HK-2 (cell line): ENCODE measurements around the gene TRAM2.

Source experiments
- DNase-seq: peaks from one replicate; pipeline ENCODE4 v3.0.0-alpha.2; 2018; ENCODE audit not compliant: unreplicated experiment

TRAM2 gene

GRCh38 chr6:52594221-52594620, 17.4 kb upstream of the TRAM2 start:
- no peak for DNase-seq

DNA sequence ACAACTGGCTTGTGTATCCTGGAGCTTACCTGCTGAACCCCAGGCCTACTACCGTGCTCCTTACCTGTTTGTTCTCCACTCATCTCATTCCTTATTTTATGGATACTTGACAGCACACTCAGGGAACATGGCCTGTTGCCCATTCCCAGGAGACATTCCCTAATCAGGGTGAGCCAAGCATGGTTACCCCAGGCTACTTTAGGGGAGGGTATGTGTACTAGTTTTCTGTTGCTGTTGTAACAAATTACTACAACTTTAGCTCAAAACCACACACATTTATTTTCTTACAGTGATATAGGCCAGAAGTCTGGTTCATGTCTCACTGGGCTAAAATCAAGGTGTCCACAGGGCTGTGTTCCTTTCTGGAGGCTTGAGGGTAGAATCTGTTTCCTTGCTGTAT, 15.0 kb upstream of the TRAM2 start:
- no peak for DNase-seq

- no peak for DNase-seq
Observed at GRCh38 chr6:52590152-52590891, 13.5 kb upstream of the TRAM2 start.

DNA sequence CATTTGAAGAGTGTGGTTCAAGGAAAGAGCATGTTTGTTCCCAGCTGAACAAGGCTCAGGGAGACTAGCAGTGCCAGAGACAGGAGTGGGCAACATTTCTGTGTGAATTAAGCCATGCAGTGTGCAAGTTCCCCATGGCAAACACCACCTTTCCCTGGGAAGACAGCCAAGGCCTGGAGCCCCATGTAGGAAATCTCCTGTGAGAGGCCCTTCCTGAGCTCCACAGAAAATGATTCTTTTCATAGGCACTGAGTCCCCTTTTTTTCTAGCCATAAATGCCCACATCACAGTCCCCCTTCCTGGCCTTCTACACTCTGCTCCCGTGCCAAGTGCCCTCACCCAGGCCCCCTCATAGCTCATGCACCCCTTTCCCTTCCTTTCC, 11.8 kb upstream of the TRAM2 start:
- no peak for DNase-seq

DNA sequence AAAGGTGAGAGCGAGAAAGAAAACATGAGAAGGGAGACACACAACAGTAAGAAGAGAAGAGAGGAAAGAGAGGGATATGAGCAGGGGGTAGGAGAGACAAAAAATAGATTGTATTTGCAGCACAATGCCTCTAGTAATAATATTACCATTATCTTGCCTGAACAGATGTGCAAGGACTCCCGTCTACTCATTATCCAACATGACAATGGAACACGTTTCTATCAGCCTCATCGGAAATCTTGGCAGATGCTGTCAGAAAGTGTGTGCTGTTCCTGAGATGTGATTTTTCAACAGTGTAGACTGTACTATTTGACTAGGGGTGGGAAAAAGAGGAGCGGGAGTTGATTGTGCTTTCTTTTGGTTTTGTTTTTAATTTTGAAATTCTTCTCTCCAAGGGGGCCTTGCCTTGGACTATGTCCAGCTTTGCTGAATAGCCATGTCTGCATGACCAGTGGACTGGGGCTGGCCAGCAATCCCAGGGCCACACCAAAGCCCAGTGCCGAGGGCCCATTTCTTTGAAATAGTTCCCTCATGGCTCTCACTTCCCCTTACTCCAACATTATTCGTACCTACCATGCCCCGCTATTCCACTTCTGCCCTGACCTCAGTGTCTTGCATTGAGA, 11.3 kb upstream of the TRAM2 start:
- DNase-seq = no peak

- DNase-seq = no peak
Observed at GRCh38 chr6:52587001-52587400, 10.1 kb upstream of the TRAM2 start.

GRCh38 chr6:52584203-52584602, 7.3 kb upstream of the TRAM2 start:
- DNase-seq = no peak

DNA sequence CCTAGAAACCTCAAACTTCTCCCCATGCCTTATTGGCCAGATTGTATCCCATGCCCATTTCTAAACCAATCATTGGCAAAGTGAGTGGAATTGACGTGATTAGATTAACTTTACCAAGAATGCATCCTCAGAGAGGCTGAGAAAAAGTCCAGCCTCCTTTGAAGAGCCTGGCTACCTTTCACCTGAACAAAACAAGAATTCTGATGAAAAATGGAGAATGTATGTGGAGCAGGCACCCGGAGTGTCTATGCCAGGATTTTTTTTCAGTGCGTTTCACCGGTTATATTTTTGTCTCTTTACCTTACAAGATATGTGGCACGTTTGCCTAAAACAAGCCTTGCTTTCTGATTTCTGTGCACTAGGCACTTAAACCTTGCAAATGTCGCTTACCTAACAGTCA, 6.1 kb upstream of the TRAM2 start:
- no peak for DNase-seq

GRCh38 chr6:52582446-52582845, 5.6 kb upstream of the TRAM2 start:
- no peak for DNase-seq

GRCh38 chr6:52580905-52581304, 4.0 kb upstream of the TRAM2 start:
- DNase-seq = no peak

DNA sequence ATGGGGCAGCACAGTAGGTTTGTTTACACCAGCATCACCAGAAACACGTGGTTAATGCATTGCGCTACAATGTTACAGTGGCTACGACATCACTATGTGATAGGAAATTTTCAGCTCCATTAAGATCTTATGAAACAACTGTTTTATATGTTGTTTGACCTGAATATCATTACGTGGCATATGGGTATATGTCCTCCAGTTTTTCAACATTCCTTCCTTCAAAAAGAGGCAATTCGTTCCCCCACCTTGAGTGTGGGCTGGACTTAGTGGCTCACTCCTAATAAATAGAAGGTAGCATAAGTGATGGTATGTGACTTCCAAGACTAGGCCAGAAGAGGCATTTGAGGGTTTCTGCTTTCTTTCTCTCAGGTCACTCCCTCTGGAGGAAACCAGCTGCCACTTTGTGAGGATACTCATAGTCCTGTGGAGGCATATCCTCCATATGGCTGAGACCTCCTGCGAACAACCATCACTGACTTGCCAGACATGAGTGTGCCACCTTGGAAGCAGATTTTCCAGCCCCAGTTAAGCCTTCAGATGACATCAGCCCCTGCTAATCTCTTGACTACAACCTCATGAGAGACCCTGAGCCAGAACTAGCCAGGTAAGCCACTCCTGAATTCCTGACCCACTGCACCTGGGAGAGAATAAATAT, 2.3 kb upstream of the TRAM2 start:
- no peak for DNase-seq

- no peak for DNase-seq
Observed at GRCh38 chr6:52577778-52578463, 1.1 kb upstream of the TRAM2 start.

- peak; percentile 81 for DNase-seq
Observed at GRCh38 chr6:52576392-52577021, 353 bp downstream of the TRAM2 start.

- no peak for DNase-seq
Observed at GRCh38 chr6:52576054-52576391, 837 bp downstream of the TRAM2 start.

- DNase-seq = no peak
Observed at GRCh38 chr6:52575502-52575892, 1.4 kb downstream of the TRAM2 start.

DNA sequence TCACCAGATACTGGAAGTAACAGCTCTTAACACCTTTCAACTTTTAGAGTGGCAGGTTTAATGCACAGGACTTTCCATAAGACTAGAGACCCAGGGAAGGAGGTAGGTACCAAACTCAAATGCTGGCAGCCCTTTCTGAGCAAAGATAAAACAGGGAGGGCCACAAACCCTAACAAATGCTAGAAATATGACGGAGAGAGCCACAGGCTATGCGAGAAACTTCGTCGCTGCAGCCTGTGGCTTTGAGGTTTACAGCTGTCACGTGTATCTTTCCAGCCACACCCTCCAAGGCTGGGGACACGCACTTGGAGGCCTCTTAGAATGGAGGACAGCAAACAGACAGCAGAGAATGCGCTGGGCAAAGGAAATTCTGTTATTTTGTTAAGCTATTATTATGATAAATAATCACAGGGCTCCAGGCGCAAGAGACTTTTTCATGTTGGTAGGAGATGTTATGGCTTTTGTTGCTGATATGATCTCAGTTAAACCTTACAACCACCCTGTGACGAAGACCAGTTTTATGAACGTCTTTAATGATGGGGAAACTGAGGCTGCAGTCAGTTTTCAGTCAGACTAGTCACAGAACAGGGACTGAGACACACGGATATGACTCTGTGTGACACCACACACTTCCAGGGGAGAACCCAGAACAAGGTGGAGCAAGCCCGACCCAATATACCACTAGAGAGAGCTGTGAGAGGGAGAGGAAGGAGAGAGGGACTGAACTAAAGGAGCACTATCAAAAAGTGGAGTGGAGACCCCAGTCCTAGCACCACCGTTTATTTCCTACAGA, 2.0 kb downstream of the TRAM2 start:
- DNase-seq = no peak

DNA sequence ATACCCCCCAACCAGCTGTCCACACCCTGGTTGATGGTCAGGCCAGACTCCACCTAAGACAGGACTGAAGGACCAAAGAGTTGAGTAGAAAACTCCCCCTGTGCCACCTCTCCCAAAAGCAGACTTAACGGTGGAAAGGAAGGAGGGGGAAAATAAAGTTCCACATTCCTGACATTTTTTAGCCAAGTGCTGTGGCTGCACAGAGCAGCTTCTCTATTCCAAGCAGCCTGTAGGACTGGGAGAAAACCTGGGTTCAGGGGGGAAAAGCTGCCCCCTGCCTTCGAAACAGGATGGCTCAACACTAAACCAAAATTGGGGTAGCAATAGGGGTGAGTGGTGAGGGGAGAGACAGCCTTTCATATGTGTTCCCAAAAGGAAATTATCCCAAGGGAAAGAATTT, 3.6 kb downstream of the TRAM2 start:
- DNase-seq = no peak

- no peak for DNase-seq
Observed at GRCh38 chr6:52572536-52572935, 4.3 kb downstream of the TRAM2 start.

GRCh38 chr6:52571099-52571755, 5.6 kb downstream of the TRAM2 start:
- no peak for DNase-seq

DNA sequence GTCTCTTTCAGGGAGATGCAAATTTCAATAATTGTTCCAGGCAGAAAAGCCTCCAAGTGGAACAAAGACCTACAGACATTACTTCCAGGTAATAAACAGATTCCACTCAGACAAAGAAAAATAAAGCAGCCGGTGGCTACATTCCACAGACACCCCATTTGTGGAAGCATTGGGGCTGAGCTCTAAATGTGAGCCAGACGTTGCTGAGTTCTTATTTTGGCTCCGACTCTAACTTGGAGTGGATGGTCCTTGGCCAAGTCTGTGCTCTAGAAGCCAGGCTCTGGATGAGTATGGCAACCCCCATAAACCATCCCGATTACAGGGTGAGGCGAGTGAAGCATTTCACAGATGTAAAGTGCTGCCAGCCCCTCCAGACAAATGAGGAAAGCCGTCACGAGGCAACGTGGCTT, 6.6 kb downstream of the TRAM2 start:
- DNase-seq = no peak

DNA sequence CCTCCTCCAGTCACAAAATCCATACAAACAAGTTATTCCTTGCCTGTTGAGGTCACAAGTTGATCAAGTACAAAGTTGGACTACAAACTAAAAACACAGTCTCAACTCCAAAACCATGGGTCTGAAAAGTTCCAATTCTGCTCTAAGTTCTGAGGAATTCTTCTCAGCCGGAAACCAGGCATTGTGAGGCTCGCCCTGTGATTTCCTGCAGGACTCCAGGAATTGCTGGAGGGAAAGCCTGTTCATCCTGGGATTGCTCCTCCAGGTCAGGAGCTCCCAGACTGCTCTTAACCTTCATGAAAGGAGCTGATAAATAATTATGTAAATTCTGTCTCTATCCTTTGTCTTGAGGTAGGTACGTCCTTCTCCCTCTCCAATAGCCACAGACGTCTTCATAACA, 8.5 kb downstream of the TRAM2 start:
- DNase-seq = no peak
